Stimulated activated CD4-positive, alpha-beta T cell treated with anti-CD3 and anti-CD28 coated beads, Interleukin-15, amount 100 ng/mL, for 1 hour (primary cell): ENCODE measurements around the gene FAM185A.
A peak's percentile ranks its signal among the peaks of the same experiment; 100 is the strongest.
"Not testable (repeated sequence)": the region's sequence is repeated elsewhere in the genome, so short reads cannot be mapped to it uniquely, and the experiment has no call there.

Source experiments
- DNase-seq, 2 donors: peaks; one replicate each; pipeline ENCODE4 v3.0.0-alpha.2; 2020; ENCODE audit warnings: low read depth in 1 of 2, low spot score in 1 of 2

Gene FAM185A

GRCh38 chr7:102748605-102749444, at the start of gene FAM185A:
Gene FAM185A, plus strand, starts transcription at chr7:102748999. Its CDS starts 209 bp downstream, at chr7:102749208.
- peak; percentile 78 to 86 for DNase-seq

DNA sequence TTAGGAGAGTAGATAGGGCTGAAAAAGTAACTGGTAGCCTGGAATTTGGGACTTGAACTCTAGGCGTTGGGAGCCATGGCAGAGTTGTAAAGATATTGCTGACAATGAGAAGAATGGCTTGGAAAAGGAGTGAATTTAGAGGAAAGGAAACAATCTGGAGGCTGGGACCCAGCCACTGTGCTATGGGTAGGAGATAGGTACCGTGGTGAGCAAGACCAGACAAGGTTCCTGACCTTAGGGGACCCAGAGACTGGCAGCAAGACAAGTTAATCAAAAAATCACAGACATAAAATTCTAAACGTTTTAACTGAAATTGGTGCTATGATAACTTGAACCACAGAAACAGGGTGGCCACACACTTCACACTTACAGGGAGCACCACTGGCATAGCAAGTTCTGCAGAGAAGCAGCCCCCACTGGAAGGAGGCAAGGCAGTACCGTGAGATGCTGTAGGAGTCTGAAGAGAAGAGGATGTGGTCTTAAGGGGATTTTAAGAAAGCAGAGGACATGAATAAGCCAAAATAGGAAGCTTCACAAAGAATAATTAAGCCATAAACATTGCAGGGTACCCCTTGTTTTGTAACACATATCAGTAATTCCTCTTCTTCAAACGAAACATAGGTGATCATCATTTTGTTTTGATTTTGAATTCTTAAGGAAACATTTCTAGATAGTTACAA, 35.6 kb upstream of the FAM185A start:
- not testable (repeated sequence) for DNase-seq

DNA sequence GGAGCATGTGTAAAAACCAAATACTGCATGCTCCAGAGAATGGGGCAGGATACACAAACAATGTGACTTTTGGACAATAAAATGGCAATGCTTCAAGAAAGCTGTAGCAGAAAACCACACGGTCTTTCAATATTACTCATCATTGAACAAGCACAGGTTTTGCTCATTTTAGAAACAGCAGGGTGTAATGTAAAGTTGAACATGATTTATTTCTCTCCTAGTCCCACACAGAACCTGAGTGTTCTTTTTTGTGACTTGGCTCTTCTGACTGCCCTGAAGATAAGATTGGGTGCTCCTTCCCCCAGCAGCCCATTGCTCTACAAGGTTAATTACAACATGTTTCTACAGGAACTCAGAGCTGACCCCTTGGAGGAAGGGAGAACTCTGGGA, 35.1 kb upstream of the FAM185A start:
- not testable (repeated sequence) for DNase-seq

- not testable (repeated sequence) for DNase-seq
These were observed 33.9 kb upstream of the FAM185A start for GRCh38 chr7:102714774-102715522.

DNA sequence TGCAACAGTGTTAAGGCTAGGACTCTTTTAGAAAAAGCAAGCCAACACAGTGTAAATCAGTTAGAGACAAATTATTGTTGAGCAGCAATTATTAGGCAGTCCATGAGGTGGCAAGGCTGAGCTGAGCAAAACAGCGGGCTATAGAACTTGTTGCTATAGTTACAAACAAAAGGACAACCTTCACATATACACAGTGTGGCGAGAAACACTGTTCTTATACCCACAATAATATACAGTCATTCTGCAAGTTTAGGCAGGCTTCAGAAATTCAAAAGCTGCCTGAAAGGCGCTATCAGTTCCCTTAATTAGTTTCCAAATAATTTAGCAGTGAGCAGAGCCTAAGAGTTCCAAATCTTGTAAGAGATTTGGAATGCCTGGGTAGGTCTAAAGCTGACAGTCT, 33.1 kb upstream of the FAM185A start:
- not testable (repeated sequence) for DNase-seq

- not testable (repeated sequence) for DNase-seq
These were observed 30.3 kb upstream of the FAM185A start for GRCh38 chr7:102718491-102718890.

DNA sequence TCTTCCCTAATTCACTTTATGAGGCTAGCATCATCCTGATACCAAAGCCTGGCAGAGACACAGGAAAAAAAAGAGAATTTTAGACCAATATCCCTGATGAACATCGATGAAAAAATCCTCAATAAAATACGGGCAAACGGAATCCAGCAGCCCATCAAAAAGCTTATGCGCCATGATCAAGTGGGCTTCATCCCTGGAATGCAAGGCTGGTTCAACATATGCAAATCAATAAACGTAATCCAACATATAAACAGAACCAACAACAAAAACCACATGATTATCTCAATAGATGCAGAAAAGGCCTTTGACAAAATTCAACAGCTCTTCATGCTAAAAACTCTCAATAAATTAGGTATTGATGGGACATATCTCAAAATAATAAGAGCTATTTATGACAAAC, 22.6 kb upstream of the FAM185A start:
- DNase-seq, result not testable (repeated sequence)

DNA sequence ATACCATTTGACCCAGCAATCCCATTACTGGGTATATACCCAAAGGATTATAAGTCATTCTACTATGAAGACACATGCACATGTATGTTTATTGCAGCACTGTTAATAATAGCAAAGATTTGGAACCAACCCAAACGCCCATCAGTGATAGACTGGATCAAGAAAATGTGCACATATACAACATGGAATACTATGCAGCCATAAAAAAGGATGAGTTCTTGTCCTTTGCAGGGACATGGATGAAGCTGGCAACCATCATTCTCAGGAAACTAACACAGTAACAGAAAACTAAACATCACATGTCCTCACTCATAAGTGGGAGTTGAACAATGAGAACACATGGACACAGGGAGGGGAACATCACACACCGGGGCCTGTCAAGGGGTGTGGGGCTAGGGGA, 19.1 kb upstream of the FAM185A start:
- DNase-seq, result not testable (repeated sequence)

- DNase-seq, result not testable (repeated sequence)
These were observed 18.4 kb upstream of the FAM185A start for GRCh38 chr7:102730431-102730830.

- not testable (repeated sequence) for DNase-seq
These were observed 6.6 kb upstream of the FAM185A start for GRCh38 chr7:102742002-102742771.

GRCh38 chr7:102743861-102744260, 4.9 kb upstream of the FAM185A start:
- not testable (repeated sequence) for DNase-seq

DNA sequence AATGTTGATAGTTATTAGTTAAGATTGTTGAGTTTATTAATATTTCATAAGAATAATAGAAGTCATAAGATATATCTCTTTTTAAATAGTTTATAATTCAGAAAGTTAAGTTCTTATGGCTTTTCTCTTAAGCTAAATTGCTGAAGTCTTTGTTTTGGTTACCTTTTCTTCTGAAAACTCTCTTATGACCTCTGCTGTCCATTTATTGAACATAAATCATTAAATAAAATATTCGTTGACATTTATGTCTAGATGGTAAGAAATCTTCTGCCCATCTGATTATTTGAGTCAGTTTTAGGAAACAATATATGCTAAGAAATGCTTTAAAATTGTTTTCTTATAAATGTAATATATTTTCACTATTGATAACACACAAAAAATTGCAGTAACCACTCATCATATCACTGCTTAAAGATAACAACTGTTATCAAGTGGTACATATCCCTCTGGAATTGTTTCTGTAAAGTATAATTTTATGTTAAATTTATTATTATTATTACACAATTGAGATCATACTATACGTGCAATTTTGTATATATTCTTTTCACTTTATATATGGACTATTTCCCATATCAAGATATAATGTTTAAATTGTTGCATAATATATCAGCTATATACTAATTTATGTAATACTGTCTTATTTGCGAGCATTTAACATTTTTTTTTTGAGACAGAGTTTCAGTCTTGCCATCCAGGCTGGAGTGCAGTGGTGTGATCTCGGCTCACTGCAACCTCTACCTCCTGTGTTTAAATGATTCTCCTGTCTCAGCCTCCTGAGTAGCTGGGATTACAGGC, 3.1 kb upstream of the FAM185A start:
- DNase-seq, result not testable (repeated sequence)

GRCh38 chr7:102749445-102749786, 617 bp downstream of the FAM185A start:
- DNase-seq, result not testable (repeated sequence)

DNA sequence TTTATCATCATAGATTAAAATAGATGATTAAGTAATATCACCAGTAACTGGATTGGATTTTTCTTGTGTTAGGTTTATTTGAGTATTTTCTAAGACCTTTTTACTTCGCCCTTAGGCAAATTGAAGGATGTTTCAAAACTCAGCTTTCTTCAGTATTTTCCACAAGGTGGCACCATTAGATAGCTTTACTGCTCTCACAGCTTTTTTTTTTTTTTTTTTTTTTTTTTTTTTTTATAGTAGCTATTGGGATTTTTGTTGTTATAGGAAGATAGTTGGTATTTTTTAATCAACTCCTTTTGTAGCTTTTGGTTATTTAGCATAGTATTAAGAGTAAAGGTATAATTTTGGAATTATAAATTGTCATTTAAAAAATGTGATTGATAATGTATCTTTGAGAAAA, 9.4 kb downstream of the FAM185A start:
- not testable (repeated sequence) for DNase-seq

- not testable (repeated sequence) for DNase-seq
These were observed 11.1 kb downstream of the FAM185A start for GRCh38 chr7:102759934-102760333.

DNA sequence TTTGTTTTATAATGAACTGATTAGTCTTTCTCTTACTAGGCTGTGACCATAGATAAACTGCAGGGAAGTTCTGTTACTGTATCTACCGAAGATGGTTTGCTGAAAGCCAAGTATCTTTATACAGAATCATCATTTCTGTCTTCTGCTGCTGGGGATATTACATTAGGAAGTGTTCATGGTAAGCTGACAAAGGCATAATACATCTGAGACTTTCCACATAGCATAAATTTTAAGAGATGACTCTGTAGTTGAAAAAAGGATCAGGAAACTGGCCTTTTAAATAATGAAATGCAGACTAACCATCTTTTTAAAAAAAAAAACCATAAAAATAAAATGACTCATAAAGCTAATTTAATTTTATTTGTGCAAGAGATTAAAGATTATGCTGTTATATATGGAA, 12.4 kb downstream of the FAM185A start:
- DNase-seq, result not testable (repeated sequence)

DNA sequence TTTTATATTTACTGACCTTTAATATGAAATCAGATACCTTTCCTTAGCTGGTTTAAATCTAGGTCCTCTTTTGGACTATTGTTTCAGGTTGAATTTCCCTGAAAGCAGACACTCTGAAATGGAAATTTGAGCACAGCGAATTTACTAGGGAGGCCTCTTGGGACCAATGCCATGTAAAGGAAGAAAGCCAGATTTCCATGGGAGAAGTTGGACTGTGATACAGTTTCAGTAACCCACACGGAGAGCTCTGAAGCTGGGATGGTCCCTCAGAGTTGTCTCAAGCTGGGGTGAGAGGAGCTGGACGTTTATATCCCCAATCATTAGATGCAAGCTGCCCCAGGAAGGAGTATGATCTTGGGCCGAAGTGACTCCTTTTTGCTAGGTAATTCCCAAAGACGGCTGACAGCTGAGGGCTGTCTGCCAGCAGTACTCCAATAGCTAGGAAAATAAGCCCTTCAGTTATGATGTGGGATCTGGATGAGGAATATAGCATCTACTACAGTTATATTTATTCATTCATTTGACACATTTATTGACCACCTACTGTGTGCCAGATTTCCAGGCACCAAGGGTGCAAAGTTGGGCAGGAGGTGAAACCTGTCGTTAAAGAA, 14.6 kb downstream of the FAM185A start:
- DNase-seq, result not testable (repeated sequence)

DNA sequence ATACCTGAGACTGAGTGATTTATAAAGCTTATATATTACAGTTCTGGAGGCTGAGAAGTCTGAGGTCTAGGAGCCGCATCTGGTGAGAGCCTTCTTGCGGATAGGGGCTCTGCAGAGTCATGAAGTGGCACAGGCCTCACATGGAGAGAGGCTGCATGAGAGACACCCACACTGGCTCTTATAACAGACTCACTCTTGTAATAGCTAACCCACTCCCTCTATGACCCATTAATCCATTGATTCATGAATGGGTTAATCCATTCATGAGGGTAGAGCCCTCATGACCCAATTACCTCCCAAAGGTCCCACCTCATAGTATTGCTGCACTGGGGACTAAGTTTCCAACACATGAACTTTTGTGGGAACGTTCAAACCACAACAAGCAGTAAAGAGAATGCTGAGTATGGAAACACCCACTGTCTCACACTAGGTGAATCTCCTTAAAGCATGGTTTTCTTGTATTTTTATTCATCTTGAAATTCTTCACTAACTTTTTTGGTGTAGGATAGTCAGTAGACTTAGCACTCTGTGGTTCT, 20.9 kb downstream of the FAM185A start:
- not testable (repeated sequence) for DNase-seq

DNA sequence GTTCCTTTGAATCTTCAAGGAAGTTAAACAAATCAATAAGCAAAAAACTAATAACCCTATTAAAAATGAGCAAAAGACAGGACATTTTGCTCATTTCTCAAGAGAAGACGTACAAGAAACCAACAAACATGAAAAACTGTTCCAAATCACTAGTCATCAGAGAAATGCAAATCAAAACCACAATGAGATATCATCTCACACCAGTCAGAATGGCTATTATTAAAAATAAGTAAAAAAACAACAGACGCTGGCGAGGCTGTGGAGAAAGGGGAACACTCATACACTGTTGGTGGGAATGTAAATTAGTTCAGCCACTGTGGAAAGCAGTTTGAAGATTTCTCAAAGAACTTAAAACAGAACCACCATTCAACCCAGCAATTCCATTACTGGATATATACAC, 21.7 kb downstream of the FAM185A start:
- DNase-seq, result not testable (repeated sequence)
